Natural killer cell (primary cell): ENCODE measurements around the gene CAMKK1. TPM values are rescaled to one million over a fixed set of nuclear protein-coding genes. Genes with fewer than 3 reads are reported as not detected.

ENCODE experiments used
- ATAC-seq, 3 donors: fragments of 150-1000 bp in 2 of 3; fragments of 200-7000 bp in 1 of 3; cut with Tn5 transposase; 1 replicate in 1 of 3; 2 replicates in 2 of 3; pipeline ENCODE4 v1.10.0; 2021; ENCODE audit warnings: mild to moderate bottlenecking in 2 of 3, moderate library complexity in 2 of 3
- DNase-seq, 2 donors: peaks; one replicate each; pipeline versions ENCODE4 v3.0.0 to v3.0.0-alpha.2; 2013 to 2021; ENCODE audit warnings: mixed read lengths in 1 of 2
- H3K27ac ChIP-seq: one replicate; pipeline ENCODE4 v1.5.1; 2013; ENCODE audit warnings: mild to moderate bottlenecking, low read length
- H3K27me3 ChIP-seq: one replicate; pipeline ENCODE4 v1.6.1; 2013; ENCODE audit warnings: low read length; ENCODE audit not compliant: control insufficient read depth, insufficient read depth
- H3K36me3 ChIP-seq: one replicate; pipeline ENCODE4 v1.6.1; 2013; ENCODE audit warnings: low read length; ENCODE audit not compliant: control insufficient read depth, insufficient read depth
- H3K4me1 ChIP-seq: one replicate; pipeline ENCODE4 v1.6.1; 2013; ENCODE audit warnings: low read length; ENCODE audit not compliant: control insufficient read depth, insufficient read depth
- H3K4me3 ChIP-seq: one replicate; pipeline ENCODE4 v1.5.1; 2013; ENCODE audit warnings: low read length
- H3K9me3 ChIP-seq: one replicate; pipeline ENCODE4 v1.6.1; 2013; ENCODE audit warnings: low read length; ENCODE audit not compliant: control insufficient read depth, insufficient read depth
- H3K27ac Mint-ChIP-seq, 2 donors: one replicate each; pipeline ENCODE4 v1.8.0; 2022; ENCODE audit warnings: mild to moderate bottlenecking in 2 of 2, mixed read lengths in 2 of 2, moderate library complexity in 1 of 2
- H3K27me3 Mint-ChIP-seq, 2 donors: one replicate each; pipeline ENCODE4 v1.8.0; 2022; ENCODE audit warnings: low read depth in 2 of 2, mixed read lengths in 2 of 2
- H3K36me3 Mint-ChIP-seq: one replicate; pipeline ENCODE4 v1.8.0; 2022; ENCODE audit warnings: mixed read lengths
- H3K4me1 Mint-ChIP-seq, 2 donors: one replicate each; pipeline ENCODE4 v1.8.0; 2022; ENCODE audit warnings: mixed read lengths in 2 of 2
- H3K4me3 Mint-ChIP-seq: one replicate; pipeline ENCODE4 v1.8.0; 2022; ENCODE audit warnings: mild to moderate bottlenecking, moderate library complexity, mixed read lengths
- H3K9me3 Mint-ChIP-seq, 2 donors: one replicate each; pipeline ENCODE4 v1.8.0; 2022; ENCODE audit warnings: mixed read lengths in 2 of 2
- WGBS: methylation state at CpG from one replicate; pipeline ENCODE4 v1.1.7; 2013; ENCODE audit warnings: missing lambda C conversion rate; ENCODE audit not compliant: insufficient coverage; 5-methylcytosine and 5-hydroxymethylcytosine counted together
- intact Hi-C: fragments of 100-400 bp; cut with micrococcal nuclease; formaldehyde crosslinking; loops from one replicate; pipeline ENCODE4 v1.14.2; 2022
- total RNA-seq, 4 donors: library from RNA; stranded (reverse); fragments of 120-200 nt in 1 of 4; gene quantifications; one replicate each; pipeline versions ENCODE4 v1.2.3 to v1.2.4, GENCODE V29; 2013 to 2022
- TF ChIP-seq, protein P1 (sequence below): fragments of 200-600 bp; IDR thresholded peaks from one replicate; pipeline ENCODE4 v1.8.0; 2022; ENCODE audit warnings: antibody characterized with exemption

CAMKK1 gene
- total RNA-seq, 3 donors from 2014 or later (not counting 1 experiment from before 2014, with no cell fraction given), result 3.2 to 4.3 (median 3.9) TPM

DNA sequence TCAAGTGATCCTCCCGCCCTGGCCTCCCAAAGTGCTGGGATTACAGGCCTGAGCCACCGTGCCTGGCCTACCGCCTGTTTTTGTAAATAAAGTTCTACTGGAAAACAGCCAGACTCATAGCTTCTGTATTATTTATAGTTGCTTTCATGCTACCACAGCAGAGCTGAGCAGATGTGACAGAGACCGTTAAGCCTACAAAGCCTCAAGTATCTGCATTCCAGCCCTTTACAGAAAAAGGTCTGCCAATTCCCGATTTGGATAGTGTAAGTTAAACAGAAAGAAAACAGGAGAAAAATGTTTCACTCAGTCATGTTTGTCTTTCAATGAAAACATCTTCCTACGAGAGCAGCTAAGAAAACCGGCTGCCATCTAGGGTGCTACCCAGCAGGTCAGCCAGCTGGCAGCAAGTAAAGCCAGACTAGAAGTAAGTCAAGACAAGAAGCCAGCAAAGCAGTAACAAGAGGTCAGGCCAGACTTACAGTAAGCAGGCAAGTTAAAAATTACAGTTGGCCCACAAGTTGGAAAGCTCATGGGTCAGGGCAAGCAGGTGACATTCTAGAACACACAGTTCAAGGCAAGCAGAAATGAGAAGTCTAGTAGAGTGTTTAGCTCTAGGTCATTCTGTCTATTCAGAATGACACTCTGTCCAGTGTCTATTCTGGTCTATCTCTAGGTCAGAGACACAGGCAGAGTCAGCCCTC lies 64.6 kb downstream of the CAMKK1 start:
- Mint-ChIP-seq H3K4me3 (no peak overlapping the region), H3K27me3 (no peaks in the 10 kb centered on the region), H3K27ac (no peak overlapping the region), H3K4me1 (peaks cover 7% of the 10 kb centered on the region in 2 donors), H3K9me3 (peaks cover 0 to 3% of the 10 kb centered on the region in 2 donors), H3K36me3 (peaks cover under 1% of the 10 kb centered on the region)
- Histone ChIP-seq H3K27me3 (no peaks in the 10 kb centered on the region), H3K27ac (no peak overlapping the region), H3K4me1 (no peaks in the 10 kb centered on the region), H3K9me3 (no peaks in the 10 kb centered on the region), H3K4me3 (no peak overlapping the region), H3K36me3 (peaks cover 46% of the 10 kb centered on the region)
- DNase-seq (no peak), ATAC-seq (no peak)
- 97% methylated on average over 7 of the region's 7 CpGs for WGBS
- TF ChIP-seq, protein P1, sequence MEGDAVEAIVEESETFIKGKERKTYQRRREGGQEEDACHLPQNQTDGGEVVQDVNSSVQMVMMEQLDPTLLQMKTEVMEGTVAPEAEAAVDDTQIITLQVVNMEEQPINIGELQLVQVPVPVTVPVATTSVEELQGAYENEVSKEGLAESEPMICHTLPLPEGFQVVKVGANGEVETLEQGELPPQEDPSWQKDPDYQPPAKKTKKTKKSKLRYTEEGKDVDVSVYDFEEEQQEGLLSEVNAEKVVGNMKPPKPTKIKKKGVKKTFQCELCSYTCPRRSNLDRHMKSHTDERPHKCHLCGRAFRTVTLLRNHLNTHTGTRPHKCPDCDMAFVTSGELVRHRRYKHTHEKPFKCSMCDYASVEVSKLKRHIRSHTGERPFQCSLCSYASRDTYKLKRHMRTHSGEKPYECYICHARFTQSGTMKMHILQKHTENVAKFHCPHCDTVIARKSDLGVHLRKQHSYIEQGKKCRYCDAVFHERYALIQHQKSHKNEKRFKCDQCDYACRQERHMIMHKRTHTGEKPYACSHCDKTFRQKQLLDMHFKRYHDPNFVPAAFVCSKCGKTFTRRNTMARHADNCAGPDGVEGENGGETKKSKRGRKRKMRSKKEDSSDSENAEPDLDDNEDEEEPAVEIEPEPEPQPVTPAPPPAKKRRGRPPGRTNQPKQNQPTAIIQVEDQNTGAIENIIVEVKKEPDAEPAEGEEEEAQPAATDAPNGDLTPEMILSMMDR, result no peak
- intact Hi-C loops, result no loop called here

DNA sequence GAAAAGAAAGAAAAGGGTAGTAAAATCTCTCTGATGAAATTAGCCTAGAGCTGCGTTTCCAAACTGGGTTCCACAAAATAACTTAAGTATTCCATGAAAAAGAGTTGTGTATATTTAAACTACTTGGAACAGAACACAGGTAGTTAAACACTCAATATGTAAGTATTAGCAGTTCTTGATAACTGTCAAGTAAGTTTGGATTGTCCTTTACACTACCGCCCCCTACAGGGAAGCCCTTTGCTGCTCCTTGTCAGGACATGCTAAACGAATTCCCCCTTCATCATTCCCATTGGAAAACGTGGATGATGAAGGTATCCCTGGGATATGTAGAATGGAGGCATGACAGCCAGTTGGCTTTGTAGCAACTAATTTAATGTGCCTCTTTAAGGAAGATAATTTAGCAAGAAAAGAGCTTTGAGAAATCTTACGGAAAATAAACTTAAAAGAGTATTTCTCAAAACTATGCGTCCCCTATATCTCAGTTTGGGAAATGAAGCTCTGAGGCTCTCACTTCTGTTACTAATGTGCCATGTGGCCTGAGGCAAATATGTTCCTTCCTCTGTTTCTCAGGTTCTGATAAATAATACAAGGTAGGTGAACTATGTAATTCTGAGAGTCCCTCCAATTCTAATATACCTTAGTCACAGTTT lies 65.6 kb downstream of the CAMKK1 start:
- Histone ChIP-seq H3K27ac (no peak overlapping the region), H3K36me3 (peaks cover 53% of the 10 kb centered on the region), H3K9me3 (no peaks in the 10 kb centered on the region), H3K4me1 (no peaks in the 10 kb centered on the region), H3K4me3 (no peak overlapping the region), H3K27me3 (no peaks in the 10 kb centered on the region)
- DNase-seq, result peak; percentile 54 to 87
- Mint-ChIP-seq H3K27me3 (no peaks in the 10 kb centered on the region), H3K4me3 (no peak overlapping the region), H3K36me3 (peaks cover under 1% of the 10 kb centered on the region), H3K27ac (peak overlapping the region in 1 of 2 donors; percentile 11), H3K4me1 (peaks cover 7% of the 10 kb centered on the region in 2 donors), H3K9me3 (peaks cover 0 to 3% of the 10 kb centered on the region in 2 donors)
- peak; percentile 73 to 79 (median 74) for ATAC-seq
- intact Hi-C loops, result loop anchor here (1.0 to 2.0 kb wide), 2 partner anchors 90 to 144 kb away; no protein-coding TSS in a partner anchor
- 100% methylated on average over 3 of the region's 6 CpGs for WGBS
- TF ChIP-seq, protein P1, result peak; percentile 92

DNA sequence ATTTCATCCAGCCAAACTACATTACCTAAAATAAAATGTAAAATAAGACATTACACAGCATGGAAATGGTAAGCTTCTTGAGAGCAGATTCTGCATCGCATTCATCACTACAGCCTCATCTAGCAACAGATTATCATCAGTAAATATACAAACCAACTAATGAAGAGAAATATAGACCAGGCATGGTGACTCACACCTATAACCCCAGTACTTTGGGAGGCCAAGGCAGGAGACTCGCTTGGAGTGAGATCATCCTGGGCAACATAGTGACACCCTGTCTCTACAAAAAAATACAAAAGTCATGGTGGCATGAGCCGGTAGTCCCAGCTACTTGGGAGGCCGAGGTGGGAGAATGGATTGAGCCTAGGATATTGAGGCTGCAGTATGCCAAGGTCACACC lies 66.7 kb downstream of the CAMKK1 start:
- Histone ChIP-seq H3K27ac (no peak overlapping the region), H3K36me3 (peaks cover 62% of the 10 kb centered on the region), H3K27me3 (no peaks in the 10 kb centered on the region), H3K9me3 (no peaks in the 10 kb centered on the region), H3K4me1 (no peaks in the 10 kb centered on the region), H3K4me3 (no peak overlapping the region)
- no peak overlapping the region for H3K4me3 Mint-ChIP-seq
- no peak overlapping the region for H3K27ac Mint-ChIP-seq
- WGBS, result 95% methylated on average over 4 of the region's 4 CpGs
- H3K4me1 Mint-ChIP-seq, result peaks cover 7% of the 10 kb centered on the region in 2 donors
- H3K36me3 Mint-ChIP-seq, result peaks cover 11% of the 10 kb centered on the region
- TF ChIP-seq, protein P1, result no peak
- no peaks in the 10 kb centered on the region for H3K27me3 Mint-ChIP-seq
- peaks cover 0 to 3% of the 10 kb centered on the region in 2 donors for H3K9me3 Mint-ChIP-seq
- intact Hi-C loops, result loop anchor here (2.0 kb wide), 1 partner anchor 143 kb away; no protein-coding TSS in a partner anchor
- no peak for ATAC-seq
- DNase-seq, result no peak
